Activated T-helper 2 cell treated with anti-CD3 and anti-CD28 coated beads, Interferon-gamma antibody, Interleukin-2, Interleukin-4, amounts not matched to agents 10 μg/mL and 5 μg/mL and 100 μg/mL, durations not matched to agents 14 hours and 24 hours and 36 hours (primary cell): ENCODE results near the gene CYGB. TPM values are rescaled to one million over a fixed set of nuclear protein-coding genes. Genes with fewer than 3 reads are reported as not detected.
"Not testable (repeated sequence)": the region's sequence is repeated elsewhere in the genome, so short reads cannot be mapped to it uniquely, and the experiment has no call there.

Experiments
- DNase-seq: peaks from one replicate; pipeline ENCODE4 v3.0.0; 2021; ENCODE audit warnings: low spot score
- H3K27ac Mint-ChIP-seq: one replicate; pipeline ENCODE4 v1.8.0; 2021; ENCODE audit warnings: mixed read lengths
- H3K27me3 Mint-ChIP-seq: one replicate; pipeline ENCODE4 v1.8.0; 2021; ENCODE audit warnings: low read depth, mixed read lengths
- H3K36me3 Mint-ChIP-seq: one replicate; pipeline ENCODE4 v1.8.0; 2021; ENCODE audit warnings: low read depth, mixed read lengths
- H3K4me1 Mint-ChIP-seq: one replicate; pipeline ENCODE4 v1.8.0; 2021; ENCODE audit warnings: low read depth, mixed read lengths
- H3K4me3 Mint-ChIP-seq: one replicate; pipeline ENCODE4 v1.8.0; 2021; ENCODE audit warnings: low read depth, mild to moderate bottlenecking, moderate library complexity, mixed read lengths
- H3K9me3 Mint-ChIP-seq: one replicate; pipeline ENCODE4 v1.8.0; 2021; ENCODE audit warnings: mixed read lengths
- intact Hi-C: fragments of 100-400 bp; cut with micrococcal nuclease; formaldehyde crosslinking; loops from one replicate; pipeline ENCODE4 v1.15.1; 2023
- total RNA-seq: library from RNA; stranded (reverse); gene quantifications from 2 replicates; pipeline ENCODE4 v1.2.3, GENCODE V29; 2022

CYGB gene
- total RNA-seq, 1 donor from 2014 or later, result not detected

DNA sequence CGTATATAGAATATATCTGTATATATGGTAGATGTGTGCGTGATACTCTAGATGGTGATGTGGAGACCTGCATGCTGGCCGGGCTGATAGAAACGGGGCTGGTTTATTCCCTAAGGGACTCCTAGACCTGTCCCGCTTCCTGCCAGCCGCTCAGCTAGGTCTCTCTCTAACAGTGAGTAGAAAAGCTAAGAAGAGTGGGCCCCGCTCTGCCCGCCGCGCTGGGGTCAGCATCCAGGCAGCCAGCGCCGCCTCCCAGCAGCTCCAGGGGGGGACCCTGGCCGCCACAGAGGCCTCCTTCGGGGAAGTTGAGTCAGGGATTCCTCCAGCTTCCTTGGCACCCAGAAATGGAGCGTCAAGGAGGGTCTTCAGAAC is 9.4 kb downstream of the CYGB start:
- H3K9me3 Mint-ChIP-seq, result no peaks in the 10 kb centered on the region
- H3K36me3 Mint-ChIP-seq, result no peaks in the 10 kb centered on the region
- H3K27ac Mint-ChIP-seq, result no peak overlapping the region
- intact Hi-C loops, result no loop called here
- no peak overlapping the region for H3K4me3 Mint-ChIP-seq
- DNase-seq, result no peak
- peaks cover 3% of the 10 kb centered on the region for H3K4me1 Mint-ChIP-seq
- H3K27me3 Mint-ChIP-seq, result peaks cover 10% of the 10 kb centered on the region

DNA sequence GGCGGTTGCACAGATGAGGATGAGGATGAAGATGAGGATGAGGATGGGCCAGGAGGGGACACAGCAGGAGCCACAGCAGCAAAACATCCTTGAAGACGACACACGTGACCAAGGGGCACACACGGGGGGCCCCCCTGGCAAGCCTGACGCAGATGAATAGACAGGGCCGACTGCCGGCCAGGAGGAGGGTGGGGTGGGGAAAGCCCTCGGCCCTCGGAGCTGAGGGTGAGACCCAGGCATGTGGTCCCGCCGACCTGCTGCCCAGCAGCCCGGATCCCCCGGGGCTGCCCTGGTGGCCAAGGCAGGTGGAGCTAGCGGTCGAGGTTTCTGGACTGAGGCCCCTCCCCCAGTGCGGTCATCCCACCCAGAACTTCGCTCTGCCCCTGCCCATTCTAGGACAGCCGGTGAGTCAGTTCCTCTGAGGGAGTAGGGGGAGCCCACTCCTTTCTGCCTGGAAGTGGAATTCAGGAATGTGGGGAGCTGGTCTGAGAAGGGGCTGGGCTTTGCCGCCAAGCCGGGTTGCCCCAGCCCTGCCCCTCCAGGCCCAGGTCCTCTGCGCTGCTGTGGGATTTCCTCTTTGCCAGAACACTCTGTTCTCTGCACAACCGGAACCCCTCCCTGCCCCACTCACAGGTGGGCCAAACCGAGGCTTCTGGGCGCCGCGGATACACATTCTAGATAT is 9.9 kb downstream of the CYGB start:
- H3K27me3 Mint-ChIP-seq, result peaks cover 11% of the 10 kb centered on the region

DNA sequence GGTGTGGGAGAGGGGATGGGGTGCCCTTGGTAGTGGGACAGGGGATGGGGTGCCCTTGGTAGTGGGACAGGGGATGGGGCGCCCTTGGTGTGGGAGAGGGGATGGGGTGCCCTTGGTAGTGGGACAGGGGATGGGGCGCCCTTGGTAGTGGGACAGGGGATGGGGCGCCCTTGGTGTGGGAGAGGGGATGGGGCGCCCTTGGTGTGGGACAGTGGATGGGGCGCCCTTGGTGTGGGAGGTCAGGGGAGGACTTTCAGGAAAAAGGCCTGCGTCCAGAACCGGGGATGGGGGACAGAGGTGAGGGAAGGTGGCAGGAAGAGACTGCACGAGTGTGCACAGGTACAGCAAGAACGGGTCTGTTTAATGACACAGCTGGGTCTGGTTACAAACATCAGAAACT is 10.5 kb downstream of the CYGB start:
- H3K4me1 Mint-ChIP-seq, H3K27ac Mint-ChIP-seq, DNase-seq, H3K36me3 Mint-ChIP-seq, intact Hi-C loops, H3K4me3 Mint-ChIP-seq, H3K9me3 Mint-ChIP-seq: not testable (repeated sequence)
- peaks cover 10% of the 10 kb centered on the region for H3K27me3 Mint-ChIP-seq

More for the DNA sequence above, 9.9 kb downstream of the CYGB start:
- H3K9me3 Mint-ChIP-seq, result no peaks in the 10 kb centered on the region
- H3K36me3 Mint-ChIP-seq, result no peaks in the 10 kb centered on the region
- no peak overlapping the region for H3K4me3 Mint-ChIP-seq
- no peak for DNase-seq
- intact Hi-C loops, result no loop called here
- H3K27ac Mint-ChIP-seq, result no peak overlapping the region
- H3K4me1 Mint-ChIP-seq, result peaks cover 6% of the 10 kb centered on the region

DNA sequence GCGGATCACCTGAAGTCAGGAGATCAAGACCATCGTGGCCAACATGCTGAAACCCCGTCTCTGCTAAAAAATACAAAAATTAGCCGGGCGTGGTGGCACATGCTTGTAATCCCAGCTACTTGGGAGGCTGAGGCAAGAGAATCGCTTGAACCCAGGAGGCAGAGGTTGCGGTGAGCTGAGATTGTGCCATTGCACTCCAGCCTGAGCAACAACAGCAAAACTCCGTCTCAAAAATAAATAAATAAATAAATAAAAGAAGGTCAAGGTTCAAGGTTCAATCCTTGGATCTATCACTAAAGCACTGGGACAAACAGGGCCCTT is 12.0 kb downstream of the CYGB start:
- H3K4me3 Mint-ChIP-seq, intact Hi-C loops: not testable (repeated sequence)

DNA sequence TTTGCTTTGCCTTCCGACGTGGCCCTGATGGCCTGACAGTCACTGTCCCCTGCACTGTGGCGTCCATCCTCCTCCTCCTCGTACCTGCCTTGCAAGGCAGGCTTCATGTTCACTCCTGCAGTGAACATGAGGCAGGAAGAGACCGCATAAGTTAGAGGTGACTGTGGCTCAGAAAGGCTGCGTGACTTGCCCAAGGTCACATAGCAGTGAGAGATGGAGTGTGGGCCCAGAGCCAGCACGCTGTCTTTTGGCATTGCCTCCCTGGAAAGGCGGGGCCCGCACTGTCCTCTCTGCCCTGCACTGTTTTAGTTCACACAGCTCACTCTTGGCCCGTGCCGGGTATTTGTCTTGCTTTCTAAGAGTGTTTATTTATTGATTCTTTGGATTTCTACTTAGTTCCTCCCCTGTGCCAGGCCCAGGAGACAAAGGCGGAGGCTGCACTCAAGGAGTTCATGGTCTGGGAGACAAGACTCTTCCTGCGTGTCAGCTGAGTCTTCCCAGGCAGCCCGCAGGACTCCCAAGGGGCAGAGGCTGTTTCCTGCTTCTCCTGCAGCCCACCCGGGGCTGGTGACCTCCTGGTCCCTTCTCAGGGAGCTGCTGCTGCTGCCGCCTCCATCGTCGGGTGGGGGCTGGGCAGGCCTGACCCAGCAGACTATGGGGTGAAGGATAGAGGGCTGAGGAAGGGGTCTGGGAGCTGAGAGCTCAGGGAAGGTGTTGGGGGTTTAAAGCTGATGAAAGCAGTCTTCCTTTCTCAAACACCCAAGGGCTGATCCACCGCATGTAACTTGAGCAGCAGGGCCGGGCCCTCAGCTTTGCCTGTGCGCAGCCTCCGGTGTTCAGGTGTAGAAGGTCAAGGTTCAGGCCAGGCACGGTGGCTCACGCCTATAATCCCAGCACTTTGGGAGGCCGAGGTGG is 12.7 kb downstream of the CYGB start:
- no peak for DNase-seq
- H3K27me3 Mint-ChIP-seq, result peaks cover 8% of the 10 kb centered on the region
- no peaks in the 10 kb centered on the region for H3K36me3 Mint-ChIP-seq
- intact Hi-C loops, result no loop called here
- no peak overlapping the region for H3K27ac Mint-ChIP-seq
- H3K4me1 Mint-ChIP-seq, result peaks cover 6% of the 10 kb centered on the region
- no peaks in the 10 kb centered on the region for H3K9me3 Mint-ChIP-seq
- no peak overlapping the region for H3K4me3 Mint-ChIP-seq

More for the DNA sequence above, 12.0 kb downstream of the CYGB start:
- H3K27ac Mint-ChIP-seq, H3K36me3 Mint-ChIP-seq, H3K4me1 Mint-ChIP-seq, DNase-seq, H3K9me3 Mint-ChIP-seq, H3K27me3 Mint-ChIP-seq: not testable (repeated sequence)

DNA sequence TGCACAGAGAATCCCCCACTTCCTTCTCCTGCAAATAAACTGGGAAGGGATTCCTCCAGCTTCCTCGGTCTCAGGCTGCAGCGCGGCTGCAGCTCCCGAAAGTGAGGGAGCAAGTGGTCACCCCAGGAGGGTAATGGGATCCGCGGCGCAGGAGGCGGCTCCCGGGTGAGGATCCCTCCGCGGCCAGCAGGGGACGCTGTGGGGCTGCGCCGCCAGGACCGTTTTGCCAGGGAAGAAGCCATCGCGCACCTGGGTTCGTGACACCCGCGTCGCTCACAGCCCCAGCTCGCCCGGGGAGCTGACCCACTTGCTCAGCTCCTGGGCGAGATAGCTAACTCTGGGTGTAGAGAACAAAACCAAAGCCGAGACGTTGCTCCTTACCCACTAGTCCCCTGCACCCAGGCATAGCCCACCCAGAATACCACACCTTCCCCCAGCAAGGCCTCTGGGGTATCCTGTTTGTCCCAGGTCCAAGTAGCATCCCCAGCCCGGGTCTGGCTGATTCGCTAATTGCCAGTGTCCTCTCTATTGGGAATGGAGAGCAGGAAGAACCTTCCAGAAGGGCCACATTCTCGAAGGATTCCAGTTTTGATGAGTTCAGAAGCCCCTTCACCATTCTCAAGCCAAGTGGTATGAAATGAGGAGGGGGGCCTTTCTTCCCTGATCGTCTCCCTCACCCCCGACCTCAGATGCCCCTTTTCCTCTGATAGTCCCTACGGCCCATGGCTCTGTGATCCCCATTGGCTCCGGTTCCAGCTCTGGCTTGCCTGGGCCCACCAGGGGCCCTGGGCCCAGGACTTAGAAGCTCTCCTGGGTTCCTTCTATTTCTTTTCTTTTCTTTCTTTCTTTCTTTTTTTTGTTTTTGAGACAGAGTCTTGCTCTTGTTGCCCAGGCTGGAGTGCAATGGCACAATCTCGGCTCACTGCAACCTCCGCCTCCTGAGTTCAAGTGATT is 14.1 kb downstream of the CYGB start:
- Mint-ChIP-seq H3K27me3 (peaks cover 8% of the 10 kb centered on the region), H3K4me1 (peaks cover 8% of the 10 kb centered on the region), H3K4me3 (no peak overlapping the region), H3K27ac (no peak overlapping the region), H3K36me3 (no peaks in the 10 kb centered on the region), H3K9me3 (no peaks in the 10 kb centered on the region)
- peak; percentile 72 for DNase-seq
- intact Hi-C loops, result loop anchor here (1.0 kb wide), 2 partner anchors 24 to 101 kb away; no protein-coding TSS in a partner anchor

DNA sequence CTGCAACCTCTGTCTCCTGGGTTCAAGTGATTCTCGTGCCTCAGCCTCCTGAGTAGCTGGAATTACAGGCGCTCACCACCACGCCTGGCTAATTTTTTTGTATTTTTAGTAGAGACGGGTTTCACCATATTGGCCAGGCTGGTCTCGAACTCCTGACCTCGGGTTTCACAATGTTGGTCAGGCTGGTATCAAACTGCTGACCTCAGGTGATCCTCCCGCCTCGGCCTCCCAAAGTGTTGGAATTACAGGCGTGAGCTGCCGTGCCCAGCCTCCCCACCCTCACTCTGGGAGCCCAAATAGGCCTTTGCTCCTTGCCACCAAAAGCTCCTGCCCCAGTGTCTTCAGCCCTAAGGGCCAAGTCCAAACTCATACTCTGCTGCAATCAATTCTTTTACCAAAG is 15.8 kb downstream of the CYGB start:
- H3K27me3 Mint-ChIP-seq, DNase-seq, H3K27ac Mint-ChIP-seq, intact Hi-C loops, H3K9me3 Mint-ChIP-seq, H3K4me3 Mint-ChIP-seq, H3K36me3 Mint-ChIP-seq: not testable (repeated sequence)
- H3K4me1 Mint-ChIP-seq, result peaks cover 18% of the 10 kb centered on the region

DNA sequence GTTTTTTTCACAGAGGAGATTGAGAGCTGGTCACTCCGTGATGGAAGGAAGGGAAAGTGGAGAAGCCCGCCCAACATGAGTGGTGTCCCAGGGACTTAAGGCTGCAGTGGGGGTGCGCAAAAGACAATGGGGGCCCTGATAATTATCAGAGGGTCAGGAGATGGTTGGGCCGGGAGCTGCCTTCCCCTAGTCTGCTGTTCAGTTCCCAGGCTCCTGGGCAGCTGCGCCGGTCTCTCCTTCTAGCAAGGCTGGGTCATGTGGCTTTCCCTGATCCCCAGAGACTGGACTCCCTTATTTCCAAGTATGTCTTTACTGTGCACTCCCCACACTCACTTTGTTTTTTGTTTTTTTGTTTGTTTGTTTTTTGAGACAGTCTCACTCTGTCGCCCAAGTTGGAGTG is 16.2 kb downstream of the CYGB start:
- no peak for DNase-seq
- intact Hi-C loops, result no loop called here
- Mint-ChIP-seq H3K27me3 (peaks cover 2% of the 10 kb centered on the region), H3K9me3 (no peaks in the 10 kb centered on the region), H3K27ac (no peak overlapping the region), H3K4me1 (peaks cover 21% of the 10 kb centered on the region), H3K4me3 (no peak overlapping the region), H3K36me3 (no peaks in the 10 kb centered on the region)

DNA sequence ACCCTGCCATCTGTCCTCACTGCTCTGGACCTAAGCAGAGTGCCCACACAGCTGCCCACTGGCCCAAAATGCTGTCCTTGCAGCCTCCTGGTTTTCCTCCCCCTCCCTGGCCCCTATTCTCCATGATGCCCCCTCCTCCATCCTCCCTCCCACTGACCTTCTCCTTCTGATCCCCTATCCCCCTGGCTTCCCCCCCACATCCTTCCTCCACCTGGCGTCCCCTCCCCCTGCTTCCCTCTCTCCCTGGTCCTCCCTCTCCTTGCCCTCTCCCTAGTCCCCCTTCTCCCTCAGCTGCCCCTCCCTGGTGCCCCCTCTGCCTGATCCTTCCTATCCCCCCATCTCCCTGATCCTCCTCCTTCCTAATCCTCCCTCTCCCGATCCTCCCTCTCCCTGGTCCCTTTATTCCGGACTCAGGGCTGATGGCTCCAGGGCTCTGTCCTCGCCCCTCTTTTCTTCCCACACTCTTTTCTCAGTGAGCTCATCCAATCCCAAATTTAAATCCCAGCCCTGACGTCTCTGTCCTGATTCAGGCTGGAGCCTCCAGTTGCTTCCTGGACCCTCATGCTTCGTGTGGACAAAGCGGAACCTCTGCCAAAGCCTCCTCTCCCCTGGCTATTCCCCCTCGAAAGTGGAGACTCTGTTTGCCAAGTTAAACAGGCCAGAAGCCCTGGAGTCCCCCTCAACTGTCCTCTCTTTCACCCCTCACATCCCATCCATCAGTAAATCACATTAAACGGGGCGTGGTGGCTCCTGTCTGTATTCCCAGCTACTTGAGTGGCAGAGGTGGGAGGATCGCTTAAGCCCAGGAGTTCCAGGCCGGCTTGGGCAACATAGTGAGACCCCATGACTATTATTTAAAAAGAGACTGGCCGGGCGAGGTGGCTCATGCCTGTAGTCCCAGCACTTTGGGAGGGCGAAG is 18.2 kb downstream of the CYGB start:
- Mint-ChIP-seq H3K9me3 (no peaks in the 10 kb centered on the region), H3K4me1 (peaks cover 35% of the 10 kb centered on the region), H3K27me3 (peaks cover 2% of the 10 kb centered on the region), H3K36me3 (no peaks in the 10 kb centered on the region), H3K4me3 (no peak overlapping the region), H3K27ac (no peak overlapping the region)
- no peak for DNase-seq
- intact Hi-C loops, result no loop called here

DNA sequence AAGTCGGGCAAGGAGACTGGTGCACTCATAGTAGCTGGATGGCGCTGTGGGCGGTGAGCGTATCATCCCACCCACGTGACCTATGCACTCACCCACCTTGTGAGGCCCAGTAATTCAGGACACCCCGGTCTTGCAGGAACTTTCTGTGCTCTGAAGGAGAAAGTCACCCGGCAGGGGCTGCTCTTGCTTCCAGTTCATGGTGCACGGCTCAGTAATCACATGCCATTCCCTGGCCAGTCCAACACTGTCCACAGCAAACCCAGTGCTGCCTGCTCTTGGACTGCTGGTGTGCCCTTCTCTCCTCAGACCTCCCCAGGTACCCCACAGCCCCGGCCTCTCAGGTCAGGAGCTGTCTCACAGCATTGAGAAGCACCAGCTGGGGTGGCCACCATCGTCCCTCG is 19.9 kb downstream of the CYGB start:
- H3K9me3 Mint-ChIP-seq, result no peaks in the 10 kb centered on the region

DNA sequence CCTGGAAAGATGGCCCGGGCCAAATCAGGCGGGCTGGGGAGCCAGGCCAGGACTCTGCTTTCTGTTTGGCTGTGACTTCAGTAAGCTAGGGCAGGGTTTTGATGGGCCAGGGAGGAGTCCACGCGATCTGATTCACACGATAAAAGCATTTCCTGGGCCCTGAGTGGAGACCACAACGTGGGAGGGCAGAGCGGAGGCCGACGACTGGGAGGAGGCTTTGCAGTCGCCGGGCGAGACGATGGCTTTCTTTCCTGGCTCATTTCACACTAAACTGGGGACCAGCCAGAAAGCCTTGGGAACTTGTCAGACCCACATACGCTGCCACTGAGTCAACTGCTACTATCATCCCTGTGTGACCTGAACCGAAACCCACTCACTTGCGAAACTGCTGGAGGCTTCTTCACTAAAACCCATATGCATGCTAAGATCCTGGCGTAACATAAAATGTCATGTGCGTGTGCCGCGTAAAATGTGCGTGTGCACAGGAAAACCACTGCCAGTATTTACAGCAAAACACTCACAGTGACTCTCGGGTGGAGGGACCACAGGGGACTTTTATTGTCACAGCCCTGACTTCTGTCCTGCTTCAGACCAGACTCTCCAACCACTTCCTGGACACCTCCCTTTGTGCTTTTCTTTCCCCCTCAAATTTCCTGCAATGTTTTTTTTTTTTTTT is 22.1 kb downstream of the CYGB start:
- peaks cover 49% of the 10 kb centered on the region for H3K4me1 Mint-ChIP-seq
- no peaks in the 10 kb centered on the region for H3K27me3 Mint-ChIP-seq
- DNase-seq, result peak; percentile 82
- intact Hi-C loops, result loop anchor here (1.0 kb wide), 1 partner anchor 22 kb away; no protein-coding TSS in a partner anchor
- H3K36me3 Mint-ChIP-seq, result no peaks in the 10 kb centered on the region
- H3K27ac Mint-ChIP-seq, result peak overlapping the region; percentile 99
- peak overlapping the region; percentile 55 for H3K4me3 Mint-ChIP-seq
- no peaks in the 10 kb centered on the region for H3K9me3 Mint-ChIP-seq

More for the DNA sequence above, 19.9 kb downstream of the CYGB start:
- no peak overlapping the region for H3K4me3 Mint-ChIP-seq
- no peak overlapping the region for H3K27ac Mint-ChIP-seq
- no peak for DNase-seq
- no peaks in the 10 kb centered on the region for H3K36me3 Mint-ChIP-seq
- intact Hi-C loops, result no loop called here
- H3K4me1 Mint-ChIP-seq, result peaks cover 42% of the 10 kb centered on the region
- no peaks in the 10 kb centered on the region for H3K27me3 Mint-ChIP-seq
